ENCODE data around the gene LGALS1. TPM values are rescaled to one million over a fixed set of nuclear protein-coding genes. Genes with fewer than 3 reads are reported as not detected.

LGALS1 gene
- polyA plus RNA-seq, 1 of the 3 experiments (the other 2 are of a cell fraction) = 12,045 TPM

- H3K4me1 ChIP-seq (ENCODE audit: control insufficient read depth in 1 of 2, insufficient read depth in 2 of 2, low read depth in 1 of 2, low read length in 1 of 2) = no peaks in the 10 kb centered on the region
- no peak overlapping the region for H3K4me3 ChIP-seq (ENCODE audit: low read depth in 2 of 2, low read length in 1 of 2)
- no peak overlapping the region for H3K9ac ChIP-seq
- H4K20me1 ChIP-seq (ENCODE audit: insufficient read depth) = no peaks in the 10 kb centered on the region
- DNase-seq = no peak
- H2AFZ ChIP-seq (ENCODE audit: low read depth) = no peak overlapping the region
- WGBS (ENCODE audit: low lambda C conversion rate) = 84% methylated on average over 2 of the region's 2 CpGs
- POLR2A ChIA-PET = no interaction called here
- peaks cover 0 to 3% of the 10 kb centered on the region in 2 experiments for H3K36me3 ChIP-seq (replicated peaks in 1 of 2; ENCODE audit: control insufficient read depth in 1 of 2, insufficient read depth in 2 of 2, low read length in 1 of 2)
- H3K9me3 ChIP-seq = no peaks in the 10 kb centered on the region
- CTCF ChIA-PET = interaction anchor here (1.3 to 1.4 kb wide), 2 partner anchors 17 to 21 kb away, joined by 3 read pairs; no protein-coding TSS in a partner anchor
- H3K79me2 ChIP-seq (ENCODE audit: insufficient read depth) = no peaks in the 10 kb centered on the region
- H3K27me3 ChIP-seq (ENCODE audit: insufficient read depth) = no peaks in the 10 kb centered on the region
- peaks cover 5% of the 10 kb centered on the region for H3F3A ChIP-seq (replicated peaks; ENCODE audit: insufficient read depth)
- H3K4me2 ChIP-seq = no peak overlapping the region
- no peak overlapping the region for H3K27ac ChIP-seq (ENCODE audit: low read depth in 2 of 2, low read length in 1 of 2)
- TF ChIP-seq USF2 (IDR thresholded peaks at IDR 0.05; ENCODE audit: borderline replicate concordance, low read depth, low read length) = no peak
- TF ChIP-seq RFX5 (IDR thresholded peaks at IDR 0.05; ENCODE audit: low read length) = no peak
- TF ChIP-seq MXI1 (IDR thresholded peaks at IDR 0.05; ENCODE audit: low read depth, low read length) = no peak
- no peak for TF ChIP-seq ZBTB33 (IDR thresholded peaks at IDR 0.05; ENCODE audit: borderline replicate concordance, low read depth)
- no peak for TF ChIP-seq CHD2 (IDR thresholded peaks at IDR 0.05; ENCODE audit: low read length, partially characterized antibody)
- no peak for TF ChIP-seq TAF1 (IDR thresholded peaks at IDR 0.05; ENCODE audit: borderline replicate concordance, low read depth, low read length)
- TF ChIP-seq IRF3 (IDR thresholded peaks at IDR 0.05; ENCODE audit: low read depth, low read length) = no peak
- no peak for TF ChIP-seq ELF1 (IDR thresholded peaks at IDR 0.05)
- no peak for TF ChIP-seq RCOR1 (IDR thresholded peaks at IDR 0.05; ENCODE audit: low read length)
- no peaks in the 10 kb centered on the region for H3K9me2 ChIP-seq
These were observed 39.2 kb downstream of the LGALS1 start for GRCh38 chr22:37714634-37715033.

- Histone ChIP-seq H3F3A (replicated peaks; ENCODE audit: insufficient read depth) (peaks cover 5% of the 10 kb centered on the region), H3K9me3 (no peaks in the 10 kb centered on the region), H3K9me2 (no peaks in the 10 kb centered on the region), H3K4me1 (ENCODE audit: control insufficient read depth in 1 of 2, insufficient read depth in 2 of 2, low read depth in 1 of 2, low read length in 1 of 2) (no peaks in the 10 kb centered on the region), H2AFZ (ENCODE audit: low read depth) (no peak overlapping the region), H3K79me2 (ENCODE audit: insufficient read depth) (no peaks in the 10 kb centered on the region), H3K27me3 (ENCODE audit: insufficient read depth) (no peaks in the 10 kb centered on the region), H3K9ac (no peak overlapping the region), H3K36me3 (replicated peaks in 1 of 2; ENCODE audit: control insufficient read depth in 1 of 2, insufficient read depth in 2 of 2, low read length in 1 of 2) (peaks cover 0 to 3% of the 10 kb centered on the region in 2 experiments), H3K4me3 (ENCODE audit: low read depth in 2 of 2, low read length in 1 of 2) (no peak overlapping the region), H3K27ac (ENCODE audit: low read depth in 2 of 2, low read length in 1 of 2) (no peak overlapping the region), H3K4me2 (no peak overlapping the region), H4K20me1 (ENCODE audit: insufficient read depth) (no peaks in the 10 kb centered on the region)
- ChIA-PET POLR2A (no interaction called here), CTCF (no interaction called here)
- 77% methylated on average over 6 of the region's 7 CpGs for WGBS (ENCODE audit: low lambda C conversion rate)
- peak; percentile 54 for DNase-seq
- TF ChIP-seq TAF1 (IDR thresholded peaks at IDR 0.05; ENCODE audit: borderline replicate concordance, low read depth, low read length) = no peak
- TF ChIP-seq MEF2A (IDR thresholded peaks at IDR 0.05; ENCODE audit: borderline replicate concordance, low read depth) = no peak
- TF ChIP-seq POLR2AphosphoS5 (IDR thresholded peaks at IDR 0.05; ENCODE audit: low read depth, low read length) = no peak
- TF ChIP-seq YY1 (IDR thresholded peaks at IDR 0.05; ENCODE audit: low read depth) = no peak
- no peak for TF ChIP-seq PBX3 (IDR thresholded peaks at IDR 0.05)
- TF ChIP-seq FOXJ3 (CRISPR knock-in tag; IDR thresholded peaks at IDR 0.05) = no peak
- no peak for TF ChIP-seq NRF1 (IDR thresholded peaks at IDR 0.05; ENCODE audit: low read depth, low read length)
- TF ChIP-seq USF1 (IDR thresholded peaks at IDR 0.05; ENCODE audit: borderline replicate concordance, low read depth) = no peak
- TF ChIP-seq MXI1 (IDR thresholded peaks at IDR 0.05; ENCODE audit: low read depth, low read length) = no peak
- TF ChIP-seq TEAD4 (IDR thresholded peaks at IDR 0.05; ENCODE audit: borderline replicate concordance, insufficient read depth) = no peak
- TF ChIP-seq EP300 (IDR thresholded peaks at IDR 0.05; ENCODE audit: borderline replicate concordance in 1 of 2, low read depth in 1 of 2, low read length in 1 of 2) = no peak
- TF ChIP-seq CHD2 (IDR thresholded peaks at IDR 0.05; ENCODE audit: low read length, partially characterized antibody) = no peak
- no peak for TF ChIP-seq ZBTB33 (IDR thresholded peaks at IDR 0.05; ENCODE audit: borderline replicate concordance, low read depth)
- TF ChIP-seq FOXM1 (IDR thresholded peaks at IDR 0.05; ENCODE audit: low read depth) = no peak
- no peak for TF ChIP-seq JUND (IDR thresholded peaks at IDR 0.05)
These were observed 40.3 kb downstream of the LGALS1 start for GRCh38 chr22:37715760-37716159.
